ENCODE results near the gene SAA4. TPM values are rescaled to one million over a fixed set of nuclear protein-coding genes. Genes with fewer than 3 reads are reported as not detected.

Gene SAA4
- total RNA-seq, 1 experiment from 2014 or later: not detected

- Histone ChIP-seq H3K9me3 (ENCODE audit: control insufficient read depth in 1 of 2, insufficient read depth in 1 of 2, low read depth in 1 of 2, low read length in 2 of 2) (no peaks in the 10 kb centered on the region), H3K9ac (ENCODE audit: low read length) (no peak overlapping the region), H3K9me2 (ENCODE audit: insufficient read depth) (no peaks in the 10 kb centered on the region), H2AFZ (ENCODE audit: low read depth, low read length, poor library complexity, severe bottlenecking) (no peak overlapping the region), H3K36me3 (ENCODE audit: control insufficient read depth in 1 of 2, insufficient read depth in 2 of 2, low read length in 2 of 2) (no peaks in the 10 kb centered on the region), H3K4me1 (ENCODE audit: control insufficient read depth in 1 of 2, insufficient read depth in 2 of 2, low read length in 2 of 2) (no peaks in the 10 kb centered on the region), H3K27ac (ENCODE audit: low read depth, low read length) (no peak overlapping the region), H3K4me2 (ENCODE audit: low read length) (no peak overlapping the region), H4K20me1 (ENCODE audit: insufficient read depth) (no peaks in the 10 kb centered on the region), H3K4me3 (replicated peaks in 1 of 2; ENCODE audit: low read depth in 1 of 2, low read length in 2 of 2) (no peak overlapping the region), H3K27me3 (ENCODE audit: insufficient read depth, low read length) (no peaks in the 10 kb centered on the region), H3K79me2 (ENCODE audit: insufficient read depth, low read length) (no peaks in the 10 kb centered on the region)
- ChIA-PET POLR2A (no interaction called here), RAD21 (ENCODE audit: low non-redundant PET in 1 of 2, low total read pairs in 2 of 2, uncharacterized antibody in 2 of 2, unreplicated experiment in 2 of 2) (no interaction called here), CTCF (no interaction called here)
- DNase-seq (ENCODE audit: low read depth, low spot score): no peak
- no peak for ATAC-seq
- intact Hi-C loops (cut with micrococcal nuclease): no loop called here
- BruUV-seq (replicated peaks): no TSS peak
- TF ChIP-seq, protein P1, sequence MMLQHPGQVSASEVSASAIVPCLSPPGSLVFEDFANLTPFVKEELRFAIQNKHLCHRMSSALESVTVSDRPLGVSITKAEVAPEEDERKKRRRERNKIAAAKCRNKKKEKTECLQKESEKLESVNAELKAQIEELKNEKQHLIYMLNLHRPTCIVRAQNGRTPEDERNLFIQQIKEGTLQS (IDR thresholded peaks at IDR 0.05): no peak
- TF ChIP-seq, protein P2, sequence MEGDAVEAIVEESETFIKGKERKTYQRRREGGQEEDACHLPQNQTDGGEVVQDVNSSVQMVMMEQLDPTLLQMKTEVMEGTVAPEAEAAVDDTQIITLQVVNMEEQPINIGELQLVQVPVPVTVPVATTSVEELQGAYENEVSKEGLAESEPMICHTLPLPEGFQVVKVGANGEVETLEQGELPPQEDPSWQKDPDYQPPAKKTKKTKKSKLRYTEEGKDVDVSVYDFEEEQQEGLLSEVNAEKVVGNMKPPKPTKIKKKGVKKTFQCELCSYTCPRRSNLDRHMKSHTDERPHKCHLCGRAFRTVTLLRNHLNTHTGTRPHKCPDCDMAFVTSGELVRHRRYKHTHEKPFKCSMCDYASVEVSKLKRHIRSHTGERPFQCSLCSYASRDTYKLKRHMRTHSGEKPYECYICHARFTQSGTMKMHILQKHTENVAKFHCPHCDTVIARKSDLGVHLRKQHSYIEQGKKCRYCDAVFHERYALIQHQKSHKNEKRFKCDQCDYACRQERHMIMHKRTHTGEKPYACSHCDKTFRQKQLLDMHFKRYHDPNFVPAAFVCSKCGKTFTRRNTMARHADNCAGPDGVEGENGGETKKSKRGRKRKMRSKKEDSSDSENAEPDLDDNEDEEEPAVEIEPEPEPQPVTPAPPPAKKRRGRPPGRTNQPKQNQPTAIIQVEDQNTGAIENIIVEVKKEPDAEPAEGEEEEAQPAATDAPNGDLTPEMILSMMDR (IDR thresholded peaks at IDR 0.05 in 2 of 3, conservative IDR thresholded peaks at IDR 0.05 in 1 of 3; ENCODE audit: borderline replicate concordance in 1 of 3, insufficient read depth in 1 of 3, low read depth in 2 of 3, low read length in 2 of 3): no peak
- TF ChIP-seq YY1 (IDR thresholded peaks at IDR 0.05; ENCODE audit: extremely low read depth, insufficient replicate concordance, low read depth, low read length) (no peak), ZNF274 (IDR thresholded peaks at IDR 0.05; ENCODE audit: low read depth, low read length) (no peak), EZH2 (IDR thresholded peaks at IDR 0.05) (no peak), FOSL1 (IDR thresholded peaks at IDR 0.05; ENCODE audit: low read depth) (no peak), RAD21 (IDR thresholded peaks at IDR 0.05; ENCODE audit: low read depth) (no peak), SRF (IDR thresholded peaks at IDR 0.05; ENCODE audit: low read depth) (no peak), EZH2phosphoT487 (IDR thresholded peaks at IDR 0.05; ENCODE audit: borderline replicate concordance) (no peak), POLR2A (IDR thresholded peaks at IDR 0.05; ENCODE audit: borderline replicate concordance, extremely low read depth, insufficient read depth, insufficient read length) (no peak), CBX3 (IDR thresholded peaks at IDR 0.05; ENCODE audit: low read depth) (no peak), ZFX (IDR thresholded peaks at IDR 0.05) (no peak), ELF1 (IDR thresholded peaks at IDR 0.05; ENCODE audit: borderline replicate concordance, low read depth) (no peak), JUND (IDR thresholded peaks at IDR 0.05) (no peak), CEBPB (IDR thresholded peaks at IDR 0.05; ENCODE audit: low read depth) (no peak)
- TF ChIP-seq, protein P3, sequence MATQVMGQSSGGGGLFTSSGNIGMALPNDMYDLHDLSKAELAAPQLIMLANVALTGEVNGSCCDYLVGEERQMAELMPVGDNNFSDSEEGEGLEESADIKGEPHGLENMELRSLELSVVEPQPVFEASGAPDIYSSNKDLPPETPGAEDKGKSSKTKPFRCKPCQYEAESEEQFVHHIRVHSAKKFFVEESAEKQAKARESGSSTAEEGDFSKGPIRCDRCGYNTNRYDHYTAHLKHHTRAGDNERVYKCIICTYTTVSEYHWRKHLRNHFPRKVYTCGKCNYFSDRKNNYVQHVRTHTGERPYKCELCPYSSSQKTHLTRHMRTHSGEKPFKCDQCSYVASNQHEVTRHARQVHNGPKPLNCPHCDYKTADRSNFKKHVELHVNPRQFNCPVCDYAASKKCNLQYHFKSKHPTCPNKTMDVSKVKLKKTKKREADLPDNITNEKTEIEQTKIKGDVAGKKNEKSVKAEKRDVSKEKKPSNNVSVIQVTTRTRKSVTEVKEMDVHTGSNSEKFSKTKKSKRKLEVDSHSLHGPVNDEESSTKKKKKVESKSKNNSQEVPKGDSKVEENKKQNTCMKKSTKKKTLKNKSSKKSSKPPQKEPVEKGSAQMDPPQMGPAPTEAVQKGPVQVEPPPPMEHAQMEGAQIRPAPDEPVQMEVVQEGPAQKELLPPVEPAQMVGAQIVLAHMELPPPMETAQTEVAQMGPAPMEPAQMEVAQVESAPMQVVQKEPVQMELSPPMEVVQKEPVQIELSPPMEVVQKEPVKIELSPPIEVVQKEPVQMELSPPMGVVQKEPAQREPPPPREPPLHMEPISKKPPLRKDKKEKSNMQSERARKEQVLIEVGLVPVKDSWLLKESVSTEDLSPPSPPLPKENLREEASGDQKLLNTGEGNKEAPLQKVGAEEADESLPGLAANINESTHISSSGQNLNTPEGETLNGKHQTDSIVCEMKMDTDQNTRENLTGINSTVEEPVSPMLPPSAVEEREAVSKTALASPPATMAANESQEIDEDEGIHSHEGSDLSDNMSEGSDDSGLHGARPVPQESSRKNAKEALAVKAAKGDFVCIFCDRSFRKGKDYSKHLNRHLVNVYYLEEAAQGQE (IDR thresholded peaks at IDR 0.05; ENCODE audit: low read depth): no peak
- TF ChIP-seq, protein P4, sequence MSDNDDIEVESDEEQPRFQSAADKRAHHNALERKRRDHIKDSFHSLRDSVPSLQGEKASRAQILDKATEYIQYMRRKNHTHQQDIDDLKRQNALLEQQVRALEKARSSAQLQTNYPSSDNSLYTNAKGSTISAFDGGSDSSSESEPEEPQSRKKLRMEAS (IDR thresholded peaks at IDR 0.05): no peak
These were observed 28.3 kb upstream of the SAA4 start for GRCh38 chr11:18264677-18265555.

All from HCT116 (cell line).